ENCODE results near the gene NCR1. TPM values are rescaled to one million over a fixed set of nuclear protein-coding genes. Genes with fewer than 3 reads are reported as not detected.
A peak's percentile ranks its signal among the peaks of the same experiment; 100 is the strongest.
"Not testable (repeated sequence)": the region's sequence is repeated elsewhere in the genome, so short reads cannot be mapped to it uniquely, and the experiment has no call there.

NCR1 gene
- total RNA-seq, 4 donors from 2014 or later, result 0.41 to 1.9 TPM; not detected in 2

DNA sequence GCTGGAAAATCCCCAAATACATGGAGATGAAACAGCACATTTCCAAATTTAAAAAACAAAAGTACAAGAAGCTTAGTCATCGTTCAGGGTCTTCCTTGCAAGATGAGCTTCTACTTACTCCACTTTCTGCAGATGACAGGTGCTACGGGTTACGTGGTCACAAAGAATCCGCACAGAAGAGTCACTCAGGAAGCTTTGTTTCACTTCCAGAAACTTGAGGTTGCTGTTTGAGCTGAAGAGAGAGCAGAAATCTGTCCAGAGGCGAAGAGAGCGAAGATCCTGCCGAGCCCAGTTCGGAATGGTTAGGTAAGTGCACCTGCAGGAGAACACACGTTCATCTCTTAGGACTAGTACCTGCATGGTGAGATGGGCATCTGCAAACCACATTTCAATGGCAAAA is 32.0 kb downstream of the NCR1 start:
- peak; percentile 8 for DNase-seq
- Histone ChIP-seq H3K4me3 (no peak overlapping the region), H3K27me3 (no peaks in the 10 kb centered on the region), H3K36me3 (no peaks in the 10 kb centered on the region), H3K4me1 (no peaks in the 10 kb centered on the region), H3K9me3 (no peaks in the 10 kb centered on the region), H3K27ac (no peak overlapping the region)
- intact Hi-C loops (cut with DNase I; ENCODE audit: low total_unique reads), result no loop called here
- no peak for TF ChIP-seq EP300 (IDR thresholded peaks at IDR 0.05; ENCODE audit: low read depth)
- TF ChIP-seq POLR2AphosphoS5 (IDR thresholded peaks at IDR 0.05), result no peak
- TF ChIP-seq POLR2A (IDR thresholded peaks at IDR 0.05), result no peak
- TF ChIP-seq, protein P1, sequence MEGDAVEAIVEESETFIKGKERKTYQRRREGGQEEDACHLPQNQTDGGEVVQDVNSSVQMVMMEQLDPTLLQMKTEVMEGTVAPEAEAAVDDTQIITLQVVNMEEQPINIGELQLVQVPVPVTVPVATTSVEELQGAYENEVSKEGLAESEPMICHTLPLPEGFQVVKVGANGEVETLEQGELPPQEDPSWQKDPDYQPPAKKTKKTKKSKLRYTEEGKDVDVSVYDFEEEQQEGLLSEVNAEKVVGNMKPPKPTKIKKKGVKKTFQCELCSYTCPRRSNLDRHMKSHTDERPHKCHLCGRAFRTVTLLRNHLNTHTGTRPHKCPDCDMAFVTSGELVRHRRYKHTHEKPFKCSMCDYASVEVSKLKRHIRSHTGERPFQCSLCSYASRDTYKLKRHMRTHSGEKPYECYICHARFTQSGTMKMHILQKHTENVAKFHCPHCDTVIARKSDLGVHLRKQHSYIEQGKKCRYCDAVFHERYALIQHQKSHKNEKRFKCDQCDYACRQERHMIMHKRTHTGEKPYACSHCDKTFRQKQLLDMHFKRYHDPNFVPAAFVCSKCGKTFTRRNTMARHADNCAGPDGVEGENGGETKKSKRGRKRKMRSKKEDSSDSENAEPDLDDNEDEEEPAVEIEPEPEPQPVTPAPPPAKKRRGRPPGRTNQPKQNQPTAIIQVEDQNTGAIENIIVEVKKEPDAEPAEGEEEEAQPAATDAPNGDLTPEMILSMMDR (IDR thresholded peaks at IDR 0.05), result no peak
- in situ Hi-C loops (cut with MboI; ENCODE audit: low pct_ligation_motif_present in 1 of 4, low pct_unique_long_range_greater_than_20kb in 1 of 4, low sequenced_read_pairs in 3 of 4), result no loop called here
- 67 to 69% methylated on average over 8 to 9 of the region's 9 CpGs for WGBS, 2 donors (ENCODE audit: low coverage in 1 of 2)

DNA sequence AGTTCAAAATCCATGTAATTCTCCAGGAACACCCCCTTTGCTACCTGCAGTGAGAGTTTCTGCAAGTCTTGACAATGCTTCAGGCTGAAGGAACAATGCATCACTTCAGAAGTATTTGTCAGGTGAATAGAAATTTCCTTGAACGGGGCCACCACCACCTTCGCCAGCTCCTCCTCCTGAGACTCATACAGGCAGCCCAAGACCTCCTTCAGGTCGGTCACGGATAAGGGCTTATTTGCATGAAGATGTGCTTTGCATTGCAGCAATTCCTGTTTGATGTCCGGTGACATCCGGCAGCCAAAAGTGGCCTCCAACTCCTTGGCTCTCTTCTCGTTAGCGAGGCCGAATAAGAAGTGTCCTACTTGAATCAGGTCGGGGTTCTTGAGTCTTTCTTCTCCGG is 33.0 kb downstream of the NCR1 start:
- intact Hi-C loops (cut with DNase I; ENCODE audit: low total_unique reads), result no loop called here
- no peak for DNase-seq
- WGBS, 2 donors (ENCODE audit: low coverage in 1 of 2), result 70 to 100% methylated on average over 1 to 11 of the region's 11 CpGs

GRCh38 chr19:54939538-54939937 is 33.6 kb downstream of the NCR1 start:
- in situ Hi-C loops (cut with MboI; ENCODE audit: low pct_ligation_motif_present in 1 of 4, low pct_unique_long_range_greater_than_20kb in 1 of 4, low sequenced_read_pairs in 3 of 4); H3K4me1 ChIP-seq; H3K9me3 ChIP-seq; H3K27me3 ChIP-seq; H3K36me3 ChIP-seq; H3K4me3 ChIP-seq; DNase-seq; intact Hi-C loops (cut with DNase I; ENCODE audit: low total_unique reads); H3K27ac ChIP-seq: not testable (repeated sequence)
- 75% methylated on average over 6 of the region's 28 CpGs; no CpG with 5 or more reads in 1 of the 2 donors for WGBS, 2 donors (ENCODE audit: low coverage in 1 of 2)

More for the DNA sequence above, 33.0 kb downstream of the NCR1 start:
- Histone ChIP-seq H3K36me3 (no peaks in the 10 kb centered on the region), H3K27ac (no peak overlapping the region), H3K27me3 (no peaks in the 10 kb centered on the region), H3K9me3 (no peaks in the 10 kb centered on the region), H3K4me3 (no peak overlapping the region), H3K4me1 (no peaks in the 10 kb centered on the region)
- TF ChIP-seq POLR2A (IDR thresholded peaks at IDR 0.05) (no peak), POLR2AphosphoS5 (IDR thresholded peaks at IDR 0.05) (no peak), EP300 (IDR thresholded peaks at IDR 0.05; ENCODE audit: low read depth) (no peak)
- TF ChIP-seq, protein P1 (IDR thresholded peaks at IDR 0.05), result no peak
- in situ Hi-C loops (cut with MboI; ENCODE audit: low pct_ligation_motif_present in 1 of 4, low pct_unique_long_range_greater_than_20kb in 1 of 4, low sequenced_read_pairs in 3 of 4), result no loop called here

GRCh38 chr19:54943772-54944361 is 37.9 kb downstream of the NCR1 start:
- H3K4me1 ChIP-seq; H3K27me3 ChIP-seq; H3K36me3 ChIP-seq; H3K27ac ChIP-seq; H3K4me3 ChIP-seq; intact Hi-C loops (cut with DNase I; ENCODE audit: low total_unique reads); DNase-seq; in situ Hi-C loops (cut with MboI; ENCODE audit: low pct_ligation_motif_present in 1 of 4, low pct_unique_long_range_greater_than_20kb in 1 of 4, low sequenced_read_pairs in 3 of 4); H3K9me3 ChIP-seq: not testable (repeated sequence)
- WGBS, 2 donors (ENCODE audit: low coverage in 1 of 2), result 72 to 75% methylated on average over 7 of the region's 11 CpGs

DNA sequence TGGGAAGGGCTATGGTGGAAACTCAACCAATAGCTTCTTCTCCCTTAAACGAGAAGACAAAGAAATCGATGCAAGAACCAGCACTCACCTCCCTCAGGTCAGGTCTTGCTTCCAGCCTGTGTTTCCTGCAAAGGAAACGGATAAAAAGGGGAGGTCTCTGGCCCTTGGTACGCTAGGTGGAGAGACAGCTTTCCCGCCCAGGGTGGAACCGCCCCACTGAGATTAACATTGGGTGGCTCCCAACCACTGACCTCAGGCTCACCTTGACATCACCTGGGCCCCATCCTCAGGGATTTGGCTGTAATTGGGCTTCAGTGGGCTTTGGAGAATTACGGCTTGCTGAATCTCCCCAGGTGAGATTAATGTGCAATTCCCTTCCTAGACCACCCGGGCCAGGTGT is 41.4 kb downstream of the NCR1 start, which contains the start of gene NLRP7:
Gene NLRP7 (minus strand): TSS at position 150 of the 400 bp plus-strand sequence.
- Histone ChIP-seq H3K4me3 (no peak within 1 kb of the TSS), H3K27ac (no peak within 1 kb of the TSS), H3K9me3 (no peaks in the 10 kb centered on the region), H3K27me3 (no peaks in the 10 kb centered on the region), H3K4me1 (no peaks in the 10 kb centered on the region), H3K36me3 (no peaks in the 10 kb centered on the region)
- in situ Hi-C loops (cut with MboI; ENCODE audit: low pct_ligation_motif_present in 1 of 4, low pct_unique_long_range_greater_than_20kb in 1 of 4, low sequenced_read_pairs in 3 of 4) (no loop called here), intact Hi-C loops (cut with DNase I; ENCODE audit: low total_unique reads) (no loop called here)
- 84 to 90% methylated on average over 2 to 8 of the region's 8 CpGs for WGBS, 2 donors (ENCODE audit: low coverage in 1 of 2)
- TF ChIP-seq POLR2AphosphoS5 (IDR thresholded peaks at IDR 0.05), result no peak
- no peak for TF ChIP-seq POLR2A (IDR thresholded peaks at IDR 0.05)
- TF ChIP-seq EP300 (IDR thresholded peaks at IDR 0.05; ENCODE audit: low read depth), result no peak
- TF ChIP-seq, protein P1 (IDR thresholded peaks at IDR 0.05), result no peak
- DNase-seq, result no peak

Data from transverse colon (tissue), 4 donors.